OCI-LY7 (cell line): ENCODE results near the gene TUBB3.

Experiments used
- EZH2phosphoT487 ChIP-seq: fragments of 200-600 bp; sonication (generic); IDR thresholded peaks from 2 replicates; pipeline ENCODE4 v1.6.1; 2018; ENCODE audit warnings: low read depth, borderline replicate concordance, mild to moderate bottlenecking, mixed run types, antibody characterized with exemption, low read length, moderate library complexity, mixed read lengths
- TF ChIP-seq, protein P1 (sequence below): fragments of 200-600 bp; sonication (generic); conservative IDR thresholded peaks from 2 replicates; pipeline ENCODE4 v1.5.1; 2014; ENCODE audit warnings: mild to moderate bottlenecking, antibody characterized with exemption, low read length, moderate library complexity, mixed read lengths

DNA sequence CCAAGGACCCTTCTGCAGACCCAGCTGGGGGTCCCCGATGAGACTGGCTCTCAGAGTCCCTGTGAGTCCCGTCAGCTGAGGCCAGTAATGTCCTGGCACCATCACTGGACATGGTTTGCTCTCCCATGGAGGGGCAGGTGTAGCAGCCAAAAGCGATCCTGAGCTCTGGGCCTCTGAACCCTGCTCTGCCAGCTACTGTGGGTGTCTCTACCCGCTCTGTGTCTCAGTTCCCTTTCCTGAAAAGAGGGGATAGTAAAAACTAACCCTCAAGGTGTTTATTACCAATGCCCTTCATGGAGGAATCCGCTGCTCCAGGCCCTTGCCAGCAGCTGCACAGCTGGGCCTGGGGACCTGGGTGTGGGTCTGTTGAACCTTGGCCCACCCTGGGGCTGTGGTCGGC lies 8.8 kb downstream of the TUBB3 start:
- TF ChIP-seq, protein P1, sequence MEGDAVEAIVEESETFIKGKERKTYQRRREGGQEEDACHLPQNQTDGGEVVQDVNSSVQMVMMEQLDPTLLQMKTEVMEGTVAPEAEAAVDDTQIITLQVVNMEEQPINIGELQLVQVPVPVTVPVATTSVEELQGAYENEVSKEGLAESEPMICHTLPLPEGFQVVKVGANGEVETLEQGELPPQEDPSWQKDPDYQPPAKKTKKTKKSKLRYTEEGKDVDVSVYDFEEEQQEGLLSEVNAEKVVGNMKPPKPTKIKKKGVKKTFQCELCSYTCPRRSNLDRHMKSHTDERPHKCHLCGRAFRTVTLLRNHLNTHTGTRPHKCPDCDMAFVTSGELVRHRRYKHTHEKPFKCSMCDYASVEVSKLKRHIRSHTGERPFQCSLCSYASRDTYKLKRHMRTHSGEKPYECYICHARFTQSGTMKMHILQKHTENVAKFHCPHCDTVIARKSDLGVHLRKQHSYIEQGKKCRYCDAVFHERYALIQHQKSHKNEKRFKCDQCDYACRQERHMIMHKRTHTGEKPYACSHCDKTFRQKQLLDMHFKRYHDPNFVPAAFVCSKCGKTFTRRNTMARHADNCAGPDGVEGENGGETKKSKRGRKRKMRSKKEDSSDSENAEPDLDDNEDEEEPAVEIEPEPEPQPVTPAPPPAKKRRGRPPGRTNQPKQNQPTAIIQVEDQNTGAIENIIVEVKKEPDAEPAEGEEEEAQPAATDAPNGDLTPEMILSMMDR, result no peak
- no peak for TF ChIP-seq EZH2phosphoT487
